UCSD-AML1 (cell line): ENCODE results near the gene CELF4.

Source experiments
- DNase-seq: peaks from one replicate; lab custom pipeline; 2025; ENCODE audit not compliant: unreplicated experiment; lab: John Stamatoyannopoulos, UW

The CELF4 gene

GRCh38 chr18:37395631-37396030 lies 170.0 kb downstream of the CELF4 start:
- no peak for DNase-seq

DNA sequence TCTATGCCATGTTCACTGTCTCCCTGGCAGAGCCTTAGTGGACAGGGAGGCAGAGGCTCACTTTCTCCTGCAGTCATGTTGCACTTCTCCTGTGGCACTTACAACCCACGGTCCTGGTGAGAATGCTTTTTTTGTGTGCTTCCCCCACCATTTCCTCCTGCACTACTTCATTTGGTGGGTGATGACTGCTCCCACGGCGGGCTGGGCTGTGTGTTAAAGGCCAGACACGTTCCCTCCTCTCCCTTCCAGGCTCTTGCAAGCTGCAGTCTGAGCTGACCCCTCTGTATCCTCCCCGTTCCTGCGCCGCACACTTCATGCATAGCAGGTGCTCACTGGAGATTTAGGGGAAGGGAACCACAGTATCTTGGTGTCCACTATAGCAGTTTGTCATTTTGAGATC lies 170.5 kb downstream of the CELF4 start:
- no peak for DNase-seq

- DNase-seq = no peak
Measured at GRCh38 chr18:37394610-37394965, 171.0 kb downstream of the CELF4 start.

DNA sequence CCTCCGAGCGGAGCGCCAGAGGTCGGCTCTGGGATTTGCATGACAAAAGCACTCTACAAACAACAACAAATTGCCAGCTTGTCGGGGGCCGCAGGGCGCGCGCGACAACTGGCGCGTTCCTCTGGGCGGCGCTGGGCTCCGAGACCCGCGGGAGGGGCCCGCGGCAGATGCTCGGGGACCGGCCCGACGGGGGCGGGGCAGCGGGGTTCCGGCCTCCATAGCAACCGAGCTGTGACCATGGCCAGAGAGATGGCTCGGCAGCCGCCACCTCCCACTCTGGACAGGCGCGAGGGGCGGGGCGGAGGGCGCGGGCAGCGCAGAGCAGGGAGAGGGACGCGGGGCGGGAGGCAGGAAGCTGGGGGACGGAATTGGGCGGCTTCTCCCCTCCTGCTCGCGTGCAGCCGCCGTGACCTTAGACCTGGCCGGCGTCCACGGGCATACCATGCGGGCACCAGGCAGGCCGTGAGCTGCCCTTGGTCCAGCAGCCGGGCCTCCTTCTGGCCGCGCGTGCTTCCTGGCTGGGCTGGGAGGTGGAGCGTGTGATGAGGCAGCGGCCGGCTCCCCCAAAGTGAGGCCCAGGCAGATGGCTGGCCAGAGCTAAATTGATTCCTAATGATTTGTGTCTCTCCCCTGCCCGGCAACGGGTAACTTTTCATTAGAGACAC lies 171.5 kb downstream of the CELF4 start:
- DNase-seq = no peak

- no peak for DNase-seq
Measured at GRCh38 chr18:37393221-37393827, 172.3 kb downstream of the CELF4 start.

- no peak for DNase-seq
Measured at GRCh38 chr18:37392648-37393047, 172.9 kb downstream of the CELF4 start.

GRCh38 chr18:37391698-37392548 lies 173.7 kb downstream of the CELF4 start:
- no peak for DNase-seq

- DNase-seq = no peak
Measured at GRCh38 chr18:37391156-37391555, 174.4 kb downstream of the CELF4 start.

DNA sequence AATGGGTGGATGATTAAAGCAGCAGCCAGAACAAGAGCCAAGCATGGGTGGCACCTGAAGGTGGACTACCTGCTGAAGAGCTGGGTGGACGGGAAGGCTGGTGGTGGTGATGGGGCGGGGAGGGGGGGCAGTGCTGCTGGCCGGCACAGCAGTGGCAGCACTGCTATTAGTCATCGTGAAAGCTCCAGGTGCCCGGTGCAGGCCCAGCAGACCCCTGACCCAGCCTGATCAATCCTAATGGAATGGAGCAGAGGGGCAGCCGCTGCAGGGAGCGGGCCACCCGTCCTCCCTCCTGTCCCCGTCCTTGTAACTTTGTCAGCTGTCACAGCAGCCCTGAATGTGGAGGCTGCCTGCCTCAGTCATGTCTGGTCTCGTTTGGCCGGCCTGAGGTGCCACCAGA lies 174.9 kb downstream of the CELF4 start:
- DNase-seq = no peak

DNA sequence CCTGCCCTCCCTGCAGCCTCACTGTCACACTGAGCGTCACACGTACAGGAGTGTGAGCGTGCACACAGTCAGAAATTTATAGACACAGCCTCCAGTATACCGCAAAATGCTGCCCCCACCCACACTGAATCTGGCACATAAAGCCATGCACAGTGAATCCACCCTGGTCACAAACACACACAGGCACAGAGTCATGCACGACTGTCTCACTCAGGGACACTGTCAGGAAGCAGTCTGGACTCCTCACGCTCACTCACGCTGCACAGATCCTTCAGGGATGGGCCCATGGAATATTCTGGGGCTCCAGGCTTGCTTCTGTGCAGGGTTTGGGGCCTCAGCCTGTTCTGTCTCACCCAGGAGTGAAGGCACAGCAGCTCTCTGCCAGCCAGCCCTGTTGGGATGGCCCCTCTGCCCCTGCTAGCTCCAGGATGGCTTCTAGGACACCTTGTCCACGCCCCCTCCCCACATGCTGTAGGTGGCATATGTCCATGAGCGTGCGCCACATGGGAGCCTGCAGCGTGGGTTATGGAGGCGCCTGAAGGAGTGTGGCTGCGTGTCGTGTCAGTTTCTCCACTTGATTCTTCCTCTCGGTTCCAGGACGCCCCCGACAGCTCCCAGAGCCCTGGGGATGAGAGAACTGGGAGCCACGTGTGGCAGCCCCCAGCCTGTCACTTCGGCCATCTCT lies 175.8 kb downstream of the CELF4 start:
- no peak for DNase-seq

GRCh38 chr18:37389041-37389440 lies 176.6 kb downstream of the CELF4 start:
- DNase-seq = no peak

GRCh38 chr18:37388413-37388812 lies 177.2 kb downstream of the CELF4 start:
- no peak for DNase-seq

DNA sequence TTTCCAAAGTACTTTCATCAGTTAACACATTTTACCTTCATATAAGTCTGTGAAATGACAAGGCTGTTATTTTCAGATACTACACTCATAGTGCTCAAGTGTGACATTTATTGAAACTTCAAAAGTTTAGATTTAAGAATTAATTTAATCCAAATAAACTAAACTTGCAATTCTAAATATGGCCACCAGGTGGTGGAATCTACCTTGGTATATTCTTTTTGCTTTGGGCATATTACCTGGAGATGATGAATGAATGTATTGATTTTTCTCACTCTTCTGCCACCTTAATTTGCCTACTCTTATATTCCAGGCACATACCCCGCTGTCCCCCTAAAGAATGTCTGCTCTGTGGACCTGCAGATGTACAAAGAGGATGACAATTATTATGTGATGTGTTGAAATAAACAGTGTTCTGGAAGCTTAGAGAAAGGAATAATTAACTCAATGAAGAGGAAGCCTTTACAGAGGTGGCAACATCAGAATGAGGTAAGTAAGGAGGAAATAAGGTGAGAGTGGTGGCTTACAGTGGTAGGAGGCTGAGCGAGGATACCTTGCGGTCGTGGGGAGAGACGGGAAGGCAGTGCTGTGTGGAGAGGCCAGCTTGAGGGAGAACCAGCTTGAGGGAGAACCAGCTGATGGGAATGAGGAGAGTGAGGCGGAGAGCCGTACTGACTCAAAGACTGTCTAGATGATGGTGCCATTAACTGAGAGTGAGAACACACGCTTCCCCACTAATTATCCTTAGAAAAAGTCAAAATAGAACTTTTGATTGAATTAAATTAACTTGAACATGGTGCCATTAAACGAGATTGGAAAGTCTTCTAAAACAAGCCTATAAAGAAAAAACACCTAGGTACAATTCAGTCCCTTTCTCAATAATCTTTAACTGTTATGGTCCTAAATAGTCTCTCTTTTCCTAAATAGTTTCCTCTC lies 179.5 kb downstream of the CELF4 start:
- no peak for DNase-seq

GRCh38 chr18:37383846-37384595 lies 181.6 kb downstream of the CELF4 start:
- DNase-seq = no peak

- DNase-seq = no peak
Measured at GRCh38 chr18:37383036-37383785, 182.4 kb downstream of the CELF4 start.

GRCh38 chr18:37381554-37381953 lies 184.0 kb downstream of the CELF4 start:
- DNase-seq = no peak

DNA sequence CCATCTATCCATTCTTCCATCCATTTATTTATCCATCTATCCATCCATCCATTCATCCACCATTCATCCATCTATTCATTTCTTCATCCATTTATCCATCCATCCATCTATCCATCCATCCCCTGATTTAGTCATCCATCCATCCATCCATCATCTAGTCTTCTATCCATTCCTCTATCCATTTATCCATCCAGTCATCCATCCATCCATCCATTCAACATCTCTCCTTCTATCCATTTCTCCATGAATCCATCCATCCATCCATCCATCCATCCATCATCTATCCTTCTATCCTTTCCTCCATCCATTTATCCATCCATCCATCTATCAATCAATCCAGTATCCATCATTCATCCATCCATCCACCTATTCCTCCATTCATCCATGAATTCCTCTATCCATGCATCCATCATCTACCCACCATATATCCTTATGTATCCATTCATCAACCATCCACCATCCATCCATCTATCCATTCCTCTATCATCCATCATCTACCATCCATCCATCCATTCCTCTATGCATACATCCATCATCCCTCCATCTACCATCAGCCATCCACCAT lies 185.0 kb downstream of the CELF4 start:
- DNase-seq = no peak

DNA sequence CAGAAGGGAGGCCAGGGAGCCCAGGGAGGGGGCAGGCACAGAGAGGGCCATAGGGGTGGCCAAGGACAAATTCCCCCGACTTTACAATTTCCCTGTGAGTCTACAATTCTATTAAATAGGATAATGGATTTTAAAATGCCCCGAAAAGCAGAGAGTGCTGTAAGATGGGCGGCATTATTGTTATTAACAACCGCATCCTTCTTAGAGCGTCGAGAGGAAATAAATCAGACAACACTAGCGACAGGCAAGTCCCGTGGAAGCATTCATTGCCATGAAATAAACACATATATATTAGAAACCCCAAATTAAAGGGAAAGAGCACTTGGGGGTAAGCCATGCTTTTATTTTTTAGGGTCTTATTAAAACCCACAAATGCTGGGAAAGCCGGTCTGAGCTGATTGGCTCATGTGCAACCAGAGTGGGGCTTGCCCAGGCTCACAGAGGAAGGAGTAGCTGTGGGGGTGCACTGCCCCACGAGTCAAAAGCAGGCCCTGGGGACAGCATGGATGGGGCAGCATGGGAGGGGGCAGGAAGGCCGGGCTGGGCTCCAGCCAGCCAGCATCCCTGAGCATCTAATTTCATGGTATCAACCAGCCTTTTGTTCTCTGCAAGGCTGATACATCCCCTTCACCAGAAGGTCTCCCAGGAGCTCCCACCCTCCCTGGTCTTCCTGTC lies 187.1 kb downstream of the CELF4 start:
- no peak for DNase-seq
